IMR-90 (cell line): ENCODE measurements around the gene G6PC2. TPM values are rescaled to one million over a fixed set of nuclear protein-coding genes. Genes with fewer than 3 reads are reported as not detected.
"Not testable (repeated sequence)": the region's sequence is repeated elsewhere in the genome, so short reads cannot be mapped to it uniquely, and the experiment has no call there.

ENCODE experiments used
- ATAC-seq: fragments of 200-7000 bp; cut with Tn5 transposase; 2 replicates; pipeline ENCODE4 v1.9.1; 2020; ENCODE audit warnings: low read depth, mild to moderate bottlenecking, moderate library complexity
- BruUV-seq: library from RNA; stranded (reverse); fragments of 400-500 nt; replicated peaks from 2 replicates; lab custom pipeline; 2021; lab: Mats Ljungman, UMichigan
- CTCF ChIA-PET: fragments of 300-600 bp; formaldehyde crosslinking; extraction: SDS; loops from one replicate; lab custom pipeline; 2021; ENCODE audit warnings: antibody characterized with exemption; lab: Yijun Ruan, JAX
- POLR2A ChIA-PET: fragments of 300-600 bp; sonication (Branson Sonifier 250); formaldehyde crosslinking; loops from one replicate; lab custom pipeline; 2022; ENCODE audit warnings: antibody characterized with exemption; ENCODE audit not compliant: unreplicated experiment; lab: Charles Lee
- DNase-seq: peaks from one replicate; pipeline ENCODE4 v3.0.0; 2013
- H2AFZ ChIP-seq: replicated peaks from 2 replicates; pipeline ENCODE3; 2013; ENCODE audit warnings: low read length, mild to moderate bottlenecking; ENCODE audit not compliant: poor library complexity
- H2AK5ac ChIP-seq: 2 replicates; pipeline ENCODE4 v1.6.1; 2013; ENCODE audit warnings: low read depth, low read length, inconsistent platforms
- H2AK9ac ChIP-seq: replicated peaks from 2 replicates; pipeline ENCODE3; 2013; ENCODE audit warnings: mild to moderate bottlenecking, low read depth, low read length, moderate library complexity; ENCODE audit not compliant: poor library complexity
- H2BK120ac ChIP-seq: 2 replicates; pipeline ENCODE4 v1.6.1; 2013; ENCODE audit warnings: low read depth, low read length, inconsistent platforms
- H2BK15ac ChIP-seq: 3 replicates; pipeline ENCODE4 v1.6.1; 2013; ENCODE audit warnings: low read depth, low read length, inconsistent platforms
- H2BK20ac ChIP-seq: 2 replicates; pipeline ENCODE4 v1.6.1; 2013; ENCODE audit warnings: low read depth, mild to moderate bottlenecking, inconsistent platforms, low read length, moderate library complexity
- H2BK5ac ChIP-seq: 2 replicates; pipeline ENCODE4 v1.6.1; 2013; ENCODE audit warnings: mild to moderate bottlenecking, low read depth, low read length, inconsistent platforms; ENCODE audit not compliant: poor library complexity, severe bottlenecking
- H3K14ac ChIP-seq: replicated peaks from 2 replicates; pipeline ENCODE4 v1.6.1; 2013; ENCODE audit warnings: low read depth, low read length, inconsistent platforms
- H3K18ac ChIP-seq: 2 replicates; pipeline ENCODE4 v1.6.1; 2013; ENCODE audit warnings: low read depth, low read length, control low read depth
- H3K23ac ChIP-seq: 2 replicates; pipeline ENCODE4 v1.6.1; 2013; ENCODE audit warnings: low read depth, low read length, inconsistent platforms
- H3K27ac ChIP-seq: 2 replicates; pipeline ENCODE4 v1.5.1; 2013; ENCODE audit warnings: mild to moderate bottlenecking, control low read depth, low read length; ENCODE audit not compliant: insufficient read depth
- H3K27me3 ChIP-seq: 2 replicates; pipeline ENCODE4 v1.6.1; 2013; ENCODE audit warnings: low read length; ENCODE audit not compliant: control insufficient read depth, insufficient read depth
- H3K36me3 ChIP-seq: 2 replicates; pipeline ENCODE4 v1.6.1; 2013; ENCODE audit warnings: low read length, mixed read lengths; ENCODE audit not compliant: control insufficient read depth, insufficient read depth
- H3K4ac ChIP-seq: 2 replicates; pipeline ENCODE4 v1.6.1; 2013; ENCODE audit warnings: low read depth, low read length, inconsistent platforms
- H3K4me1 ChIP-seq: 2 replicates; pipeline ENCODE4 v1.6.1; 2013; ENCODE audit warnings: low read length, mixed read lengths; ENCODE audit not compliant: control insufficient read depth, insufficient read depth
- H3K4me2 ChIP-seq: 2 replicates; pipeline ENCODE4 v1.6.1; 2013; ENCODE audit warnings: low read depth, mild to moderate bottlenecking, control low read depth, low read length, moderate library complexity
- H3K4me3 ChIP-seq: 2 replicates; pipeline ENCODE4 v1.5.1; 2013; ENCODE audit warnings: low read depth, mild to moderate bottlenecking, control low read depth, low read length, moderate library complexity; ENCODE audit not compliant: insufficient read depth
- H3K56ac ChIP-seq: 2 replicates; pipeline ENCODE4 v1.6.1; 2013; ENCODE audit warnings: low read length, inconsistent platforms; ENCODE audit not compliant: insufficient read depth; ENCODE audit errors: extremely low read depth
- H3K79me1 ChIP-seq, 2 experiments: 2 replicates each; pipeline ENCODE4 v1.6.1; 2013; ENCODE audit warnings: low read length in 2 of 2, inconsistent platforms in 1 of 2, low read depth in 1 of 2
- H3K9ac ChIP-seq: 2 replicates; pipeline ENCODE4 v1.6.1; 2013; ENCODE audit warnings: low read depth, low read length, control low read depth
- H3K9me1 ChIP-seq: 2 replicates; pipeline ENCODE4 v1.6.1; 2013; ENCODE audit warnings: low read length, inconsistent platforms; ENCODE audit not compliant: insufficient read depth
- H3K9me3 ChIP-seq: 2 replicates; pipeline ENCODE4 v1.6.1; 2013; ENCODE audit warnings: low read length; ENCODE audit not compliant: control insufficient read depth, insufficient read depth
- H4K20me1 ChIP-seq: 2 replicates; pipeline ENCODE4 v1.6.1; 2013; ENCODE audit warnings: low read length, inconsistent platforms; ENCODE audit not compliant: insufficient read depth
- H4K5ac ChIP-seq: 2 replicates; pipeline ENCODE4 v1.6.1; 2013; ENCODE audit warnings: mild to moderate bottlenecking, low read depth, low read length, control low read depth
- H4K8ac ChIP-seq, 2 experiments: 2 replicates each; pipeline ENCODE4 v1.6.1; 2013; ENCODE audit warnings: low read depth in 2 of 2, low read length in 2 of 2, control low read depth in 1 of 2, inconsistent platforms in 1 of 2
- H4K91ac ChIP-seq: 2 replicates; pipeline ENCODE4 v1.6.1; 2013; ENCODE audit warnings: low read depth, low read length, inconsistent platforms; ENCODE audit not compliant: insufficient read depth
- WGBS, 2 experiments: methylation state at CpG; one replicate each; pipeline versions ENCODE4 v1.1.5 to v1.1.7; 2013; ENCODE audit warnings: missing lambda C conversion rate in 2 of 2; ENCODE audit not compliant: insufficient read length in 1 of 2; ENCODE audit errors: extremely low coverage in 2 of 2; 5-methylcytosine and 5-hydroxymethylcytosine counted together
- dilution Hi-C: fragments of 300-500 bp; cut with HindIII; formaldehyde crosslinking; loops from one replicate; pipeline ENCODE4 v1.14.3; 2018; ENCODE audit warnings: low sequenced_read_pairs; ENCODE audit not compliant: unreplicated experiment
- in situ Hi-C: fragments of 300-500 bp; cut with MboI; formaldehyde crosslinking; loops from 3 replicates; pipeline ENCODE4 v1.14.3; 2019; ENCODE audit warnings: low sequenced_read_pairs, inconsistent platforms, mixed read lengths
- intact Hi-C: fragments of 100-400 bp; cut with micrococcal nuclease; formaldehyde crosslinking; loops from 2 replicates; pipeline ENCODE4 v1.10.0; 2022
- polyA plus RNA-seq, 3 experiments: library from polyadenylated mRNA; depleted of rRNA; stranded (reverse); fragments of >200 nt; gene quantifications; 2 replicates each; pipeline ENCODE4 v1.2.3, GENCODE V29; 2012; ENCODE audit warnings: low replicate concordance in 1 of 3
- total RNA-seq: library from RNA; depleted of rRNA; stranded (reverse); fragments of >200 nt; gene quantifications from 2 replicates; pipeline ENCODE4 v1.2.3, GENCODE V29; 2012

Gene G6PC2
- total and polyA plus RNA-seq, 2 of the 4 experiments (the other 2 are of a cell fraction), result not detected

DNA sequence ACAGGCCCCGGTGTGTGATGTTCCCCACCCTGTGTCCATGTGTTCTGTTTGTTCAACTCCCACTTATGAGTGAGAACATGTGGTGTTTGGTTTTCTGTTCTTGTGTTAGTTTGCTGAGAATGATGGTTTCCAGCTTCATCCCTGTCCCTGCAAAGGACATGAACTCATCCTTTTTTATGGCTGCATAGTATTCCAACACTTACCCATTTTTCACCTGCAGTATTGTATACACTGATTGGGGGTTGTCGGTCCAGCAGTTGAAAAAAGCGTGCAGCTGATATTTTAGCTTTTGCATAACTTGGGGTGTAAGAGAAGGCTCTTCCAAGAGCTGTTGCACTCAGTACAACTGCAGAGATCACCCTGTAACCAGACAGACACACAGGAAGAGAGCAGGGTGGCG, 31.1 kb downstream of the G6PC2 start:
- H3K18ac ChIP-seq, H2AK9ac ChIP-seq, DNase-seq, POLR2A ChIA-PET, H3K9me3 ChIP-seq, H2AFZ ChIP-seq, H3K56ac ChIP-seq, H3K27ac ChIP-seq, H4K8ac ChIP-seq, H4K5ac ChIP-seq, H3K4me3 ChIP-seq, H2BK20ac ChIP-seq, dilution Hi-C loops, H3K36me3 ChIP-seq, H3K27me3 ChIP-seq, H3K9me1 ChIP-seq, H3K9ac ChIP-seq, H2AK5ac ChIP-seq, H3K4me2 ChIP-seq, ATAC-seq, H2BK15ac ChIP-seq, H3K4me1 ChIP-seq, H2BK120ac ChIP-seq, intact Hi-C loops, in situ Hi-C loops, H4K20me1 ChIP-seq, H3K4ac ChIP-seq, H3K79me1 ChIP-seq, H3K23ac ChIP-seq, BruUV-seq, H3K14ac ChIP-seq, H2BK5ac ChIP-seq, H4K91ac ChIP-seq: not testable (repeated sequence)
- no CpG with 5 or more reads among the region's 4 CpGs for WGBS, 2 experiments
- CTCF ChIA-PET, result interaction anchor here (1.2 kb wide), 1 partner anchor 12 kb away, joined by 3 read pairs; no protein-coding TSS in a partner anchor
